Measurements from ENCODE around the gene ARL6IP1.
"Not testable (repeated sequence)": the region's sequence is repeated elsewhere in the genome, so short reads cannot be mapped to it uniquely, and the experiment has no call there.

DNA sequence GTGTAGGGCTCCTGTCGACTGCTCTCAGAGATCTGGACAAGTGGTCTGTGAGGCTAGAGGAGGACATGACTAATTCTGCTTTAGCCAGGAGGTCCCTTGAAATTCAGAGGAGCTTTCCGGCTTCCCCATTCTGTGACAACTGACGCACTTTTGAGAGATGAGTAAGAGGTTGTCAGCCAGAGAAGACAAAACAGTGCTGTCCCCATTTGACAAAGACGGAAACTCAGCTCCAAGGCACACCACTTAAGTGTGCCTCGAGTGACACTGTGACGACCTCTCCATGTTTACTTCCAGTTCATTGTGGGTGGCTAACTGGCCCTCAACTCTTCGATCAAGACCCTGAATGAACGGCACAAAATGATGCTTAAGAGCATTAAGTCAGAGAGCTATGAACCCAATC, 58.5 kb downstream of the ARL6IP1 start:
- TF ChIP-seq, protein P1, sequence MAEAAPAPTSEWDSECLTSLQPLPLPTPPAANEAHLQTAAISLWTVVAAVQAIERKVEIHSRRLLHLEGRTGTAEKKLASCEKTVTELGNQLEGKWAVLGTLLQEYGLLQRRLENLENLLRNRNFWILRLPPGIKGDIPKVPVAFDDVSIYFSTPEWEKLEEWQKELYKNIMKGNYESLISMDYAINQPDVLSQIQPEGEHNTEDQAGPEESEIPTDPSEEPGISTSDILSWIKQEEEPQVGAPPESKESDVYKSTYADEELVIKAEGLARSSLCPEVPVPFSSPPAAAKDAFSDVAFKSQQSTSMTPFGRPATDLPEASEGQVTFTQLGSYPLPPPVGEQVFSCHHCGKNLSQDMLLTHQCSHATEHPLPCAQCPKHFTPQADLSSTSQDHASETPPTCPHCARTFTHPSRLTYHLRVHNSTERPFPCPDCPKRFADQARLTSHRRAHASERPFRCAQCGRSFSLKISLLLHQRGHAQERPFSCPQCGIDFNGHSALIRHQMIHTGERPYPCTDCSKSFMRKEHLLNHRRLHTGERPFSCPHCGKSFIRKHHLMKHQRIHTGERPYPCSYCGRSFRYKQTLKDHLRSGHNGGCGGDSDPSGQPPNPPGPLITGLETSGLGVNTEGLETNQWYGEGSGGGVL (tag by site-specific recombination; IDR thresholded peaks at IDR 0.05) = not testable (repeated sequence)
- TF ChIP-seq, protein P2, sequence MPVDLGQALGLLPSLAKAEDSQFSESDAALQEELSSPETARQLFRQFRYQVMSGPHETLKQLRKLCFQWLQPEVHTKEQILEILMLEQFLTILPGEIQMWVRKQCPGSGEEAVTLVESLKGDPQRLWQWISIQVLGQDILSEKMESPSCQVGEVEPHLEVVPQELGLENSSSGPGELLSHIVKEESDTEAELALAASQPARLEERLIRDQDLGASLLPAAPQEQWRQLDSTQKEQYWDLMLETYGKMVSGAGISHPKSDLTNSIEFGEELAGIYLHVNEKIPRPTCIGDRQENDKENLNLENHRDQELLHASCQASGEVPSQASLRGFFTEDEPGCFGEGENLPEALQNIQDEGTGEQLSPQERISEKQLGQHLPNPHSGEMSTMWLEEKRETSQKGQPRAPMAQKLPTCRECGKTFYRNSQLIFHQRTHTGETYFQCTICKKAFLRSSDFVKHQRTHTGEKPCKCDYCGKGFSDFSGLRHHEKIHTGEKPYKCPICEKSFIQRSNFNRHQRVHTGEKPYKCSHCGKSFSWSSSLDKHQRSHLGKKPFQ (tag by site-specific recombination; IDR thresholded peaks at IDR 0.05) = not testable (repeated sequence)
- TF ChIP-seq, protein P3, sequence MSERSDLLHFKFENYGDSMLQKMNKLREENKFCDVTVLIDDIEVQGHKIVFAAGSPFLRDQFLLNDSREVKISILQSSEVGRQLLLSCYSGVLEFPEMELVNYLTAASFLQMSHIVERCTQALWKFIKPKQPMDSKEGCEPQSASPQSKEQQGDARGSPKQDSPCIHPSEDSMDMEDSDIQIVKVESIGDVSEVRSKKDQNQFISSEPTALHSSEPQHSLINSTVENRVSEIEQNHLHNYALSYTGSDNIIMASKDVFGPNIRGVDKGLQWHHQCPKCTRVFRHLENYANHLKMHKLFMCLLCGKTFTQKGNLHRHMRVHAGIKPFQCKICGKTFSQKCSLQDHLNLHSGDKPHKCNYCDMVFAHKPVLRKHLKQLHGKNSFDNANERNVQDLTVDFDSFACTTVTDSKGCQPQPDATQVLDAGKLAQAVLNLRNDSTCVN (tag by site-specific recombination; optimal IDR thresholded peaks at IDR 0.05) = not testable (repeated sequence)
